Ovary (tissue), 9 donors: Measurements from ENCODE around the gene PLCB3. TPM values are rescaled to one million over a fixed set of nuclear protein-coding genes. Genes with fewer than 3 reads are reported as not detected.

Source experiments
- DNase-seq, 5 donors: peaks; one replicate each; pipeline ENCODE4 v3.0.0-alpha.2; 2019 to 2020
- H3K27ac ChIP-seq, 2 donors: fragments of 200-600 bp; one replicate each; pipeline versions ENCODE4 v1.5.1 to v1.8.0; 2019 to 2022
- H3K27me3 ChIP-seq: fragments of 200-600 bp; one replicate; pipeline ENCODE4 v1.8.0; 2022
- H3K36me3 ChIP-seq: fragments of 200-600 bp; sonication (generic); one replicate; pipeline ENCODE4 v1.5.1; 2019
- H3K4me1 ChIP-seq: one replicate; pipeline ENCODE4 v1.8.1; 2013; ENCODE audit warnings: mild to moderate bottlenecking, moderate library complexity; ENCODE audit not compliant: insufficient read depth
- H3K4me3 ChIP-seq: fragments of 200-600 bp; sonication (generic); one replicate; pipeline ENCODE4 v1.5.1; 2017
- H3K9me3 ChIP-seq, 2 donors: fragments of 200-600 bp in 1 of 2; sonication (generic) in 1 of 2; one replicate each; pipeline versions ENCODE4 v1.5.1 to v1.8.1; 2013 to 2019; ENCODE audit warnings: mild to moderate bottlenecking in 1 of 2, moderate library complexity in 1 of 2
- CTCF ChIP-seq, 3 donors: fragments of 450-650 bp in 2 of 3; fragments of 200-600 bp in 1 of 3; IDR thresholded peaks; one replicate each; pipeline versions ENCODE4 v1.5.1 to v1.8.0; 2016 to 2022; ENCODE audit warnings: antibody characterized with exemption in 3 of 3, mild to moderate bottlenecking in 1 of 3
- EP300 ChIP-seq: sonication (generic); formaldehyde crosslinking; IDR thresholded peaks from one replicate; pipeline ENCODE4 v1.6.1; 2017; ENCODE audit warnings: antibody characterized with exemption
- POLR2A ChIP-seq: fragments of 450-650 bp; IDR thresholded peaks from one replicate; pipeline ENCODE4 v1.6.1; 2017; ENCODE audit warnings: antibody characterized with exemption, mild to moderate bottlenecking, moderate library complexity
- WGBS, 3 donors: extraction: QIAGEN DNeasy Blood & Tissue Kit in 1 of 3; methylation state at CpG; one replicate each; pipeline versions ENCODE4 v1.1.5 to v1.1.7; 2013 to 2017; 5-methylcytosine and 5-hydroxymethylcytosine counted together
- intact Hi-C, 4 donors: fragments of 100-400 bp; cut with DNase I; formaldehyde crosslinking; loops; one replicate each; pipeline versions ENCODE4 v1.11.0 to v1.15.1; 2022 to 2023
- polyA plus RNA-seq, 2 donors: library from polyadenylated mRNA; stranded (reverse); fragments of 200-250 nt in 1 of 2; fragments of 350-450 nt in 1 of 2; fragmentation: Illumina TruSeq in 1 of 2; extraction: RNeasy Lipid Tissue Mini Kit (QIAGEN cat#74804) in 1 of 2; gene quantifications; one replicate each; pipeline ENCODE4 v1.2.3, GENCODE V29; 2013 to 2014
- total RNA-seq, 7 donors: library from RNA; depleted of rRNA in 2 of 7; stranded (reverse); fragments of >200 nt in 2 of 7; fragmentation: NEBNext Ultra II Directional in 3 of 7; extraction: Animal tissue kit (Norgen Biotek cat#: 25700) in 3 of 7; gene quantifications; one replicate each; pipeline versions ENCODE4 v1.1.0 to v1.2.4, GENCODE V29; 2016 to 2023
- donor health status: DM: no; HTN: no; CAD: no; lungs with moderate emphysema.
- donor health status: DM: no; HTN: no; CAD: no.
- donor health status: Bipolar disorder and iron deficiency.
- donor health status: DM: yes; HTN: yes; CAD: no.
- donor health status: DM: no; HTN: no; CAD: no.
- donor health status: DM: yes; HTN: yes; CAD: no.

PLCB3 gene
- total and polyA plus RNA-seq, 9 donors: 5.3 to 44.8 (median 29.1) TPM

GRCh38 chr11:64219755-64220154 is 31.6 kb upstream of the PLCB3 start:
- no peaks in the 10 kb centered on the region for H3K9me3 ChIP-seq
- whole genome bisulfite sequencing, 3 donors: 84 to 91% (median 85%) methylated on average over 10 of the region's 10 CpGs
- TF ChIP-seq EP300: no peak
- TF ChIP-seq POLR2A: no peak
- no peak for TF ChIP-seq CTCF (IDR thresholded peaks at IDR 0.05)
- H3K27ac ChIP-seq: no peak overlapping the region
- H3K27me3 ChIP-seq: no peaks in the 10 kb centered on the region
- DNase-seq: peak in 1 of 5 donors; percentile 20
- H3K4me3 ChIP-seq: no peak overlapping the region
- intact Hi-C loops: no loop called here
- peaks cover 3% of the 10 kb centered on the region for H3K4me1 ChIP-seq
- no peaks in the 10 kb centered on the region for H3K36me3 ChIP-seq

- no peaks in the 10 kb centered on the region for H3K27me3 ChIP-seq
- H3K4me1 ChIP-seq: peaks cover 5% of the 10 kb centered on the region
- H3K27ac ChIP-seq: no peak overlapping the region
- no peak overlapping the region for H3K4me3 ChIP-seq
- intact Hi-C loops: no loop called here
- H3K9me3 ChIP-seq: no peaks in the 10 kb centered on the region
- 79 to 83% (median 80%) methylated on average over 16 to 17 of the region's 17 CpGs for WGBS, 3 donors
- TF ChIP-seq CTCF (IDR thresholded peaks at IDR 0.05) (no peak), POLR2A (no peak), EP300 (no peak)
- no peaks in the 10 kb centered on the region for H3K36me3 ChIP-seq
- no peak for DNase-seq
Measured at GRCh38 chr11:64220271-64220670, 31.1 kb upstream of the PLCB3 start.

DNA sequence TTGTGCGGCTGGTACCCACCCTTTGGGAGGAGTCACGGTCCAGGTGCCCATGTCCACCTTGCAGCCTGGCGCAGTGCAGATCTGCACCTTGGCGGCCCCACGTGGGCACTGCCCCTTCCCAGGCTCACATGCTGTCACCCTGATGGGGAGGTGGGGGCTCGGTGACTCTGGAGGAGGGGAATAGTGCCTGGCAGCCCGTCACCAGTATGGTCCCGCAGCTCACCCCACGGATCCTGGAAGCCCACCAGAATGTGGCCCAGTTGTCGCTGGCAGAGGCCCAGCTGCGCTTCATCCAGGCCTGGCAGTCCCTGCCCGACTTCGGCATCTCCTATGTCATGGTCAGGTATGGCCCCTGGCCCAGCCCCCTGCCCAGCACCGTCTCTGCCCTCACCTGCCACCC is 30.5 kb upstream of the PLCB3 start:
- 84 to 95% (median 85%) methylated on average over 14 of the region's 14 CpGs for WGBS, 3 donors
- DNase-seq: peak in 3 of 5 donors; percentile 28 to 45 (median 37)
- TF ChIP-seq POLR2A (no peak), CTCF (IDR thresholded peaks at IDR 0.05) (no peak), EP300 (no peak)
- Histone ChIP-seq H3K36me3 (no peaks in the 10 kb centered on the region), H3K4me1 (peaks cover 8% of the 10 kb centered on the region), H3K4me3 (no peak overlapping the region), H3K9me3 (no peaks in the 10 kb centered on the region), H3K27ac (no peak overlapping the region), H3K27me3 (no peaks in the 10 kb centered on the region)
- intact Hi-C loops: no loop called here

- Histone ChIP-seq H3K4me1 (peaks cover 20% of the 10 kb centered on the region), H3K27ac (no peak overlapping the region), H3K36me3 (no peaks in the 10 kb centered on the region), H3K4me3 (no peak overlapping the region), H3K27me3 (no peaks in the 10 kb centered on the region), H3K9me3 (no peaks in the 10 kb centered on the region)
- no peak for DNase-seq
- intact Hi-C loops: no loop called here
- WGBS, 3 donors: 54 to 69% (median 62%) methylated on average over 9 of the region's 9 CpGs
- no peak for TF ChIP-seq CTCF (IDR thresholded peaks at IDR 0.05)
- no peak for TF ChIP-seq EP300
- no peak for TF ChIP-seq POLR2A
Measured at GRCh38 chr11:64222651-64223000, 28.7 kb upstream of the PLCB3 start.
